Measurements from ENCODE around the gene SHANK3. TPM values are rescaled to one million over a fixed set of nuclear protein-coding genes. Genes with fewer than 3 reads are reported as not detected.

Gene SHANK3
- total RNA-seq, 2 experiments from 2014 or later = 0.02 to 0.04 TPM

DNA sequence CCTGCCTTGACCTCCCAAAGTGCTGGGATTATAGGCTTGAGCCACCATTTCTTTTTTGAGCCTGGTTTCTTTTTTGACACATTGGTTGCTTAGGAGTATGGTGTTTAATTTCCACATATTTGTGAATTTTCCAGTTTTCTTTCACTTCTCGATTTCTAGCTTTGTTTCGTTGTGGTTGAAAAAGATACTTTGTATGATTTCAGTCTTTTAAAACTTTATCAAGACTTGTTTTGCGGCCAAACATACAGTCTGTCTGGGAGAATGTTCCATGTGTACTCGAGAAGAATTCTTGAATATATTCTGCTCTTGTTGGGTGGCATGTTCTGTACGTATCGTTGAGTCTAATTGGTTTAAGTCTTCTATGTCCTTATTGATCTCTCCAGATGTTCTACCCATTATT is 20.8 kb downstream of the SHANK3 start:
- Mint-ChIP-seq H3K36me3 (ENCODE audit: low read depth) (no peaks in the 10 kb centered on the region), H3K27ac (no peak overlapping the region), H3K4me3 (no peak overlapping the region), H3K27me3 (peaks cover 30% of the 10 kb centered on the region), H3K4me1 (peaks cover 4% of the 10 kb centered on the region), H3K9me3 (no peaks in the 10 kb centered on the region)
- POLR2A ChIA-PET = no interaction called here
- CTCF ChIA-PET = interaction anchor here (1.5 kb wide), 1 partner anchor 168 kb away, joined by 4 read pairs; no protein-coding TSS in a partner anchor
- DNase-seq = no peak

- peaks cover 4% of the 10 kb centered on the region for H3K4me1 Mint-ChIP-seq
- no peak for DNase-seq
- ChIA-PET CTCF (interaction anchor here (1.5 kb wide), 1 partner anchor 168 kb away, joined by 4 read pairs; no protein-coding TSS in a partner anchor), POLR2A (no interaction called here)
- H3K4me3 Mint-ChIP-seq = no peak overlapping the region
- H3K27me3 Mint-ChIP-seq = peaks cover 24% of the 10 kb centered on the region
- H3K36me3 Mint-ChIP-seq (ENCODE audit: low read depth) = no peaks in the 10 kb centered on the region
- no peaks in the 10 kb centered on the region for H3K9me3 Mint-ChIP-seq
- H3K27ac Mint-ChIP-seq = no peak overlapping the region
Observed at GRCh38 chr22:50694099-50694605, 21.5 kb downstream of the SHANK3 start.

GRCh38 chr22:50694766-50695420 is 22.3 kb downstream of the SHANK3 start:
- no peaks in the 10 kb centered on the region for H3K36me3 Mint-ChIP-seq (ENCODE audit: low read depth)
- CTCF ChIA-PET = interaction anchor here (1.5 kb wide), 1 partner anchor 169 kb away, joined by 4 read pairs; no protein-coding TSS in a partner anchor
- H3K4me1 Mint-ChIP-seq = peaks cover 4% of the 10 kb centered on the region
- POLR2A ChIA-PET = no interaction called here
- peaks cover 19% of the 10 kb centered on the region for H3K27me3 Mint-ChIP-seq
- H3K27ac Mint-ChIP-seq = no peak overlapping the region
- H3K9me3 Mint-ChIP-seq = no peaks in the 10 kb centered on the region
- no peak for DNase-seq
- H3K4me3 Mint-ChIP-seq = no peak overlapping the region

DNA sequence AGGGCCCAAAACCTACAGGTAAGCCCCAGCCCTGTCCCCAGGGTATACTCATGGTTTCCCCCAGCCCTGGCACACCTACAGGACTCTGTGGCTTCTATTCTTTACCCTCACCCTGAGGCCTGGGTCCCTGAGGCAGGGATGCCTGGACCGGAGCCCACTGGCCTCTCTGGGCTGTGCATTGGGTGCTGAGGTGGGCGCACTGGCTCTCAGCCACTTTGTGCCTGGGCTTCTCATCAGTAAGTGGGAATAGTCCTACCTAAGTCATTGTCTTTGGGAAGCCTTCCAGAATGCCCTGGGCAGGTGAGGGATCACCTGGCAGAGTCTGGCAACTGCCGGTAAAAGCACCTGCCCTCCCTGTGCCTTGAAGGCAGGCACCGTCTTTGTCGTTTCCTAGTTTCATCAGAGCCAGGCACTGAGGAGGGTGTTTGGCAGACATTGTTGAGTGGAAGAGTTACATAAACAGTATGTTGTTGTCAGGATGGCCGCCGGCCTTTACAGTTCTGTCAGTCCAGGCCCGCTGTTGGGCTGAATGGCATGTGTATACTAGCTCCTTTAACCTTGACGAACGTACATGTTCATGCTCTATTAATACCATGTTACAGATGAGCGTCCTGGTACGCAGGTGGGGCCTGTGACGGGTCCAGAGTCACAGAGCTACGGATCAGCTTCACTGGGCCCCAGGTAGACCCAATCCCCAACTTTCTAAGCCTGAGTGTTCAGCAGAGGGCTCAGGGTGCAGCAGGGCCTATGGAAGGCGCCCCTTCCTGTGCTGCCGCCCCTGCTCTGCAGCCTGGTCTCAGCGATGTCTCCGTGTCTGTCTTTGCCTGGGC is 23.0 kb downstream of the SHANK3 start:
- DNase-seq = no peak
- Mint-ChIP-seq H3K9me3 (no peaks in the 10 kb centered on the region), H3K27me3 (peaks cover 16% of the 10 kb centered on the region), H3K36me3 (ENCODE audit: low read depth) (no peaks in the 10 kb centered on the region), H3K27ac (no peak overlapping the region), H3K4me1 (peaks cover 4% of the 10 kb centered on the region), H3K4me3 (no peak overlapping the region)
- POLR2A ChIA-PET = no interaction called here
- CTCF ChIA-PET = no interaction called here

DNA sequence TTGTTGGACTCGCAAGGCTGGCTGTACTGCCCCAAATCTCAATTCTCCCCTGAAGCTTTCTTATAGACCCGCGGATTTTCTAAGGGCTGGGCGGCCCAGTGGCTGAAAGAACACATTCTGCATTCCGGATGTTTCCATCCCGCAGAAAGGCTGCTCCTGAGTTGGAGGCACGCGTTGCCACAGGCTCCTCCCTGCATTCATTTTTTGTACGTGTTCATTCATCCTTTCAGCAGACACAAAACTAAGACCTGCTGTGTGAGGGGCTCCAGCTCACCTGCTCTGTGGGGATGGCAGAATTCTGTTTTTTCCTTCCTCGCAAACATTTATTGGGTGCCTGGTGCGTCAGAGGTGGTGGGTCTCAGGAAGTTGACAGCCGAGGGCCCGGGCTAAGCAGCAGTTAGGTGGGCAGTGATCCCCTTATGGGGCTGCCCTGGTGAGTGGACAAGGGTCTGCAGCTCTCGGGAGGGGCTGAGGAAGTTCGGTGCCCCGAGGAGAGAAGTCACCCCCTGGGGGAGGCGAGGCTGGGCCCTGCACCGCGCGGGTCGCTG is 23.7 kb downstream of the SHANK3 start:
- ChIA-PET POLR2A (no interaction called here), CTCF (no interaction called here)
- peaks cover 5% of the 10 kb centered on the region for H3K4me1 Mint-ChIP-seq

DNA sequence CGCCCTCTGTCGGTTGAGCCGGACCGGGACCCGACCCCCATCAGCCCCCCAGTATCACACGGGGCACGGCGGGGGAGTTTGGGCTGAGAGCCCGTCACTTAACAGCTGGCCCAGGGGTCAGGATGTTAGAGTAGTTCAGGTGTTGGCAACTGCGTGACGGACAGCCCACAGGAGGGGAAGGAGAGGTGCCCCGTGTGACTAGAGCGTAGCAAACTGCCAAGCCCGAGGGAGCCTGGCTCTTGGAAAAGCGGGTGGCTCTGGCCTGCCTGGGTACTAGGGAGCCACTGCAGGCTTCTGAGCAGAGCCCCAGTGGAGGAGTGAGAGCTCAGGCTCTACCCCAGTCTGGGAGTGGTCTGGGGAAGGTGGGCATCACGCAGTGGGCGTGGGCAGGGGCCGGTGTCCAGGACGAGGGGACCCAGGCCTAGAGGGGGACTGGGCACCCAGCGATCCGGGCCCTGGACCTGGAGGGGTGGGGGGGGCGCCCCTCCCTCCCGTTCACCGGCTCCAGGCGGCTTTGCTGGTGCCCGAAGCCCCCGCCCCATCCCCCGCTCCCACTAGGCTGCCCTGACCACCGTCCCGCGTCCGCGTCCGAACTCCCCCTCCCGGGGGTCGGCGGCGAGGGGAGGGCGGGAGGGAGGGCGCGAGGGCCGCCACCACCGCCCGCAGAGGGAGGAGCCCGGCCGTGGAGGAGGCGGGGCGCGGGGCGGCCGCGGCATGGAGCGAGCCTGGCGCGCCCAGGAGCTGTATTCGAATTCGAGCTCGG is 24.4 kb downstream of the SHANK3 start:
- Mint-ChIP-seq H3K4me1 (peaks cover 5% of the 10 kb centered on the region), H3K9me3 (no peaks in the 10 kb centered on the region), H3K27ac (peak overlapping the region; percentile 68), H3K36me3 (ENCODE audit: low read depth) (no peaks in the 10 kb centered on the region), H3K27me3 (peaks cover 9% of the 10 kb centered on the region), H3K4me3 (no peak overlapping the region)
- DNase-seq = no peak
- ChIA-PET CTCF (no interaction called here), POLR2A (no interaction called here)

More for the DNA sequence above, 23.7 kb downstream of the SHANK3 start:
- Mint-ChIP-seq H3K9me3 (no peaks in the 10 kb centered on the region), H3K36me3 (ENCODE audit: low read depth) (no peaks in the 10 kb centered on the region), H3K27ac (no peak overlapping the region), H3K4me3 (no peak overlapping the region), H3K27me3 (peaks cover 16% of the 10 kb centered on the region)
- no peak for DNase-seq

GRCh38 chr22:50697667-50698506 is 25.3 kb downstream of the SHANK3 start:
- DNase-seq = no peak
- Mint-ChIP-seq H3K36me3 (ENCODE audit: low read depth) (no peaks in the 10 kb centered on the region), H3K9me3 (no peaks in the 10 kb centered on the region), H3K4me1 (peaks cover 14% of the 10 kb centered on the region), H3K27ac (no peak overlapping the region), H3K27me3 (peaks cover 8% of the 10 kb centered on the region), H3K4me3 (no peak overlapping the region)
- ChIA-PET POLR2A (no interaction called here), CTCF (no interaction called here)

DNA sequence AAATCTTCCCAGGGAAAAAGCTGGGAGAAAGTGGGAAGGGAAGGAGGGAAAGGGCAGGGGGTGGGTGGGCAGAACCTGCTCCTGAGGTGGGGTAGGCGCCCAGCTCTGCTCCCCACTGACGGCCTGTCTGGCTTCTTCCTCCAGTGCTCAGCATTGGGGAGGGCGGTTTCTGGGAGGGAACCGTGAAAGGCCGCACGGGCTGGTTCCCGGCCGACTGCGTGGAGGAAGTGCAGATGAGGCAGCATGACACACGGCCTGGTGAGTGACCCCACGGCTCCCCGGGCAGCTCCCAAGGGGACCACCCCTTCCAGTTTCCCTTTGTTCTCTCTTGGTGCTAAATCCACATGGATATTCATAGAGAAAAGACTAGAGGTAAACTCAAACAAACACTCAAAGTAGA is 25.9 kb downstream of the SHANK3 start:
- DNase-seq = no peak
- CTCF ChIA-PET = no interaction called here
- Mint-ChIP-seq H3K4me3 (no peak overlapping the region), H3K4me1 (peaks cover 14% of the 10 kb centered on the region), H3K36me3 (ENCODE audit: low read depth) (no peaks in the 10 kb centered on the region), H3K27ac (no peak overlapping the region), H3K27me3 (peaks cover 2% of the 10 kb centered on the region), H3K9me3 (no peaks in the 10 kb centered on the region)
- POLR2A ChIA-PET = no interaction called here

DNA sequence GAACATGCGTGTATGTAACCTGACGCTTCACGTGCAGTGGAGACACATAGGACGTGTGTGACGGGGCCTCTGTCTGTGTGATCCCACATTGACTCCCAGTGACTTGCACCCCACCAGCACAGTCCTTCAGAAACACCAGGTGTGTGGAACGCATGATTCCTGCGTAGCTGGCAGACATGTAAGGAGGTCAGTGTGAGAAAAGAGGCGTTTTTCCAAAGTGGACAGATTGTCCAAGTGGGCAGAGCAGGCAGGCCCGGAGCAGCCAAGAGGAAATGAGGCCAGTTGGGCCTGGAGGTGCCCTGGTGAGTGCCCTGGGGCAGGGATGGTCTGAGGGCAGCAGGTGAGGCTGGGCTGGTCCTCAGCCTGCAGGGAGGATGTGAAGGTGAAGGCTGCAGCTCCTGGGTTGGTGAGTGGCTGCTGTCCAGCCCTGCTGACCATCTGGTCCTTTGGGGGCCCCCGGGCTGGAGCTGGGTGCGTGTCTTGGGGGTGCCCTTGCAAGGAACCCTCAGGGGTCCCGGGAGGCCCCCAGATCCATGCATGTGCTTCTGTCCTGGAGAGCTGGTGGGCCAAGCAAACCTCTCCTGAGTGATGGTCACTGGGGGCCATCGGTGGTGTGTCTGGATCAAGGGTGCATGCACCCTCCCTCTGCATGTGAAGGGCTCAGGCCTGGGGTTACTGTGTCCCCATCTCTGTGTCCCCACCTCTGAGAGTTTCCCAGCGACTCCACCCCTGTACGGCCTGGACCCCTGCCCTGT is 26.6 kb downstream of the SHANK3 start:
- Mint-ChIP-seq H3K4me3 (no peak overlapping the region), H3K27ac (no peak overlapping the region), H3K9me3 (no peaks in the 10 kb centered on the region), H3K27me3 (no peaks in the 10 kb centered on the region), H3K36me3 (ENCODE audit: low read depth) (no peaks in the 10 kb centered on the region), H3K4me1 (peaks cover 14% of the 10 kb centered on the region)
- no peak for DNase-seq
- POLR2A ChIA-PET = no interaction called here
- CTCF ChIA-PET = no interaction called here

DNA sequence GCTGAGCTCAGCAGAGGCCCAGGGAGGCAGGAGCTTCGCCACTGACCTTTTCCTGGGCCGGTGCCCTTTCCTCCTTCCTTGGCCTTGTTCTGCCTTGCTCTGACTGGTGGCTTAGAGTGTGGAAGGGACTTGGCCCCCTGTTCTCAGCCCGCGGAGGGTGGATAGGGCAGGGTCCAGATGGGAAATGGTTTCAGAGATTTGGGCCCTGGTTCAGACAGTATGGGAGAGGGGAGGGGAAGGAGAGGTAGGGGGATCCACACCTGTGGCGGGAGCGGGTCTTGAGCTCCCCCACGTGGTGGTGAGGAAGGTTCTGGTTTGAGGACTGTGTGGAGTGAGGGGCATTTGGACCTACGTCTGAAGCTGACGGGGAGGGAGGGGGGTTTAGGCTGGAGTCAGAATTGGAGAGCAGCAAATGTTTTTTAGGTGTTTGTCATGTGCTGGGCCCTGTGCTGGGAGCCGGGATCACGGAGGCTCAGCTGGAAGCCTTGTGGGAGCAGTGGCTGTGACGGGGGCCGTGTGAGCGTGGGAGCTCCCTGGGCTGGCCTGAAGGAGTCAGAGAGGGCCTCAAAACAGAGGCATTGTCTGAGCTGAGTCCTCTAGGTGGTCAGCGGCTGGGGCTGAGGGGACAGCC is 27.2 kb downstream of the SHANK3 start:
- no peak overlapping the region for H3K27ac Mint-ChIP-seq
- DNase-seq = no peak
- ChIA-PET CTCF (interaction anchor here (1.4 kb wide), 1 partner anchor 36 kb away, joined by 3 read pairs; no protein-coding TSS in a partner anchor), POLR2A (no interaction called here)
- no peaks in the 10 kb centered on the region for H3K36me3 Mint-ChIP-seq (ENCODE audit: low read depth)
- no peaks in the 10 kb centered on the region for H3K9me3 Mint-ChIP-seq
- no peak overlapping the region for H3K4me3 Mint-ChIP-seq
- H3K27me3 Mint-ChIP-seq = no peaks in the 10 kb centered on the region
- H3K4me1 Mint-ChIP-seq = peaks cover 14% of the 10 kb centered on the region

DNA sequence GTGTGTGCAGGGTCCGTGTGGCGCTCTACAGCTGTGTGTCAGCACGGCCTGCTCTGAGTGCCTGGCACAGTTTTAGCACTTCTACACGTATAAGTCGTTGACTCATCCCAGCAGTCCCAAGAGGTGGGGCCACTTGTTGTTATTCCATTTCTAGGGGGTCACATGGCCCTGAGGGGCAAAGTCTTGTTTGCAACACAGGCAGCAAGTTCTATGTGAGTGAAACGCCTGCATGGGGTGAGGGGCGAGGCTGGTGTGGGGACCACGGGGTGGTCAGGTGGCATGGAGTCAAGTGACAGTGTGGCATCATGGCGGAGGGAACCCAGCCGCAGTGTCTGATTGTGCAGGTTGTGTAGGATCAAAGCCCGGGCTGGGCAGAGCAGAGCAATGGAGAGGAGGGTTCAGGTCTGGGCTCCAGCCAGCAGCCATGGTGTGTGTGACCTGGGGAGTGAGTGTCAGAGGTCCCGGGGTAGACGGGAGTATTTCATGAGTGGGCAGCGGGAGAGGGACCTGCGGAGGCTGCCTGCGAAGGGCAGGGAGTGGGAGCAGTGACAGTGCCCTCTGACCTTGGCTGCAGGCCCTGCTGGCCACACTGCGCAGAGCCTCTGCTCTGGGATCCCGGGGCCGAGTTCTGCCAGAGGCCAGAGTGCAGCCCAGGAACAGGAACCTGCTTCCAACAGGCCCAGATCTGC is 27.9 kb downstream of the SHANK3 start:
- no peak for DNase-seq
- ChIA-PET POLR2A (no interaction called here), CTCF (interaction anchor here (1.4 kb wide), 1 partner anchor 36 kb away, joined by 3 read pairs; no protein-coding TSS in a partner anchor)
- Mint-ChIP-seq H3K4me1 (peaks cover 14% of the 10 kb centered on the region), H3K36me3 (ENCODE audit: low read depth) (no peaks in the 10 kb centered on the region), H3K9me3 (no peaks in the 10 kb centered on the region), H3K27ac (no peak overlapping the region), H3K4me3 (no peak overlapping the region), H3K27me3 (no peaks in the 10 kb centered on the region)
